HFFc6 (cell line): Measurements from ENCODE around the gene NSD1. TPM values are rescaled to one million over a fixed set of nuclear protein-coding genes. Genes with fewer than 3 reads are reported as not detected.

Experiments used
- DNase-seq: peaks from one replicate; pipeline ENCODE4 v3.0.0-alpha.2; 2018
- H3K27ac Mint-ChIP-seq: 2 replicates; pipeline ENCODE4 v1.8.0; 2020; ENCODE audit warnings: mild to moderate bottlenecking, mixed read lengths
- H3K27me3 Mint-ChIP-seq: 2 replicates; pipeline ENCODE4 v1.8.0; 2021; ENCODE audit warnings: mild to moderate bottlenecking, moderate library complexity, mixed read lengths; ENCODE audit not compliant: insufficient read depth
- H3K36me3 Mint-ChIP-seq: 2 replicates; pipeline ENCODE4 v1.8.0; 2021; ENCODE audit warnings: low read depth, mixed read lengths
- H3K4me1 Mint-ChIP-seq: 2 replicates; pipeline ENCODE4 v1.8.0; 2020; ENCODE audit warnings: low read depth, mixed read lengths
- H3K4me3 Mint-ChIP-seq: 2 replicates; pipeline ENCODE4 v1.8.0; 2020; ENCODE audit warnings: mild to moderate bottlenecking, moderate library complexity, mixed read lengths
- H3K9me3 Mint-ChIP-seq: 2 replicates; pipeline ENCODE4 v1.8.0; 2020; ENCODE audit warnings: mild to moderate bottlenecking, mixed read lengths
- total RNA-seq, 6 experiments: library from RNA; stranded (reverse); fragmentation: NEBNext Ultra II Directional; extraction: Animal tissue kit (Norgen Biotek cat#: 25700); gene quantifications; 2 replicates in 1 of 6; 3 replicates in 5 of 6; pipeline ENCODE4 v1.2.3, GENCODE V29; 2021
- TF ChIP-seq, protein P1 (sequence below): fragments of 200-600 bp; sonication (generic); IDR thresholded peaks from 2 replicates; pipeline ENCODE4 v1.5.0; 2021; ENCODE audit warnings: antibody characterized with exemption, mild to moderate bottlenecking

The NSD1 gene
- total RNA-seq, 6 experiments from 2014 or later, result 42.6 to 56.4 (median 48.4) TPM

DNA sequence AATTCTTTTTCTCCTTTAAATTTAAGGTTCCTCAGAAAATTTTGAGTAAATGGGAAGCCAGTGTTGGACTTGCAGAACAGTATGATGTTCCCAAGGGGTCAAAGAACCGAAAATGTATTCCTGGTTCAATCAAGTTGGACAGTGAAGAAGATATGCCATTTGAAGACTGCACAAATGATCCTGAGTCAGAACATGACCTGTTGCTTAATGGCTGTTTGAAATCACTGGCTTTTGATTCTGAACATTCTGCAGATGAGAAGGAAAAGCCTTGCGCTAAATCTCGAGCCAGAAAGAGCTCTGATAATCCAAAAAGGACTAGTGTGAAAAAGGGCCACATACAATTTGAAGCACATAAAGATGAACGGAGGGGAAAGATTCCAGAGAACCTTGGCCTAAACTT lies 76.0 kb downstream of the NSD1 start:
- TF ChIP-seq, protein P1, sequence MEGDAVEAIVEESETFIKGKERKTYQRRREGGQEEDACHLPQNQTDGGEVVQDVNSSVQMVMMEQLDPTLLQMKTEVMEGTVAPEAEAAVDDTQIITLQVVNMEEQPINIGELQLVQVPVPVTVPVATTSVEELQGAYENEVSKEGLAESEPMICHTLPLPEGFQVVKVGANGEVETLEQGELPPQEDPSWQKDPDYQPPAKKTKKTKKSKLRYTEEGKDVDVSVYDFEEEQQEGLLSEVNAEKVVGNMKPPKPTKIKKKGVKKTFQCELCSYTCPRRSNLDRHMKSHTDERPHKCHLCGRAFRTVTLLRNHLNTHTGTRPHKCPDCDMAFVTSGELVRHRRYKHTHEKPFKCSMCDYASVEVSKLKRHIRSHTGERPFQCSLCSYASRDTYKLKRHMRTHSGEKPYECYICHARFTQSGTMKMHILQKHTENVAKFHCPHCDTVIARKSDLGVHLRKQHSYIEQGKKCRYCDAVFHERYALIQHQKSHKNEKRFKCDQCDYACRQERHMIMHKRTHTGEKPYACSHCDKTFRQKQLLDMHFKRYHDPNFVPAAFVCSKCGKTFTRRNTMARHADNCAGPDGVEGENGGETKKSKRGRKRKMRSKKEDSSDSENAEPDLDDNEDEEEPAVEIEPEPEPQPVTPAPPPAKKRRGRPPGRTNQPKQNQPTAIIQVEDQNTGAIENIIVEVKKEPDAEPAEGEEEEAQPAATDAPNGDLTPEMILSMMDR, result no peak
- H3K27me3 Mint-ChIP-seq, result no peaks in the 10 kb centered on the region; the same call in none of the 2 replicates
- no peak for DNase-seq
- peaks cover 43% of the 10 kb centered on the region for H3K36me3 Mint-ChIP-seq
- H3K27ac Mint-ChIP-seq, result no peak overlapping the region
- no peak overlapping the region for H3K4me3 Mint-ChIP-seq
- H3K4me1 Mint-ChIP-seq, result no peaks in the 10 kb centered on the region
- H3K9me3 Mint-ChIP-seq, result no peaks in the 10 kb centered on the region

DNA sequence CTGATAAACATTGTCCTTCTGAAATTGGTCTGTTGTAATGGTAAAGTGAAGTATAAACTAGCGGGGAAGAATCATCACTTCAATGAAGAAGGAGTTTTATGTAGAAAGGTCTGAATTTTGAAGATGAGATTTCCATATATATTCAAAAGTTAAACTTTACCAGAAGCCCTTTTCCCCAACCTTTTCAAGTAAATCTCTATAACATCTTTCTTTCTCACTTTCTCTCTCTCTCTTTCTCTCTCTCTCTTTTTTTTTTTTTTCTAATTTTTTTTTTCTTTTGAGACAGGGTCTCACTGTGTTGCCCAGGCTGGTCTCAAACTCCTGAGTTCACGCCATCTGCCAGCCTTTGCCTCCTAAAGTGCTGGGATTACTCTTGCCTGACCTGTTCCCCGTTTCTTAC lies 78.7 kb downstream of the NSD1 start:
- H3K9me3 Mint-ChIP-seq, result no peaks in the 10 kb centered on the region
- no peaks in the 10 kb centered on the region; the same call in 1 of the 2 replicates for H3K27me3 Mint-ChIP-seq
- H3K27ac Mint-ChIP-seq, result no peak overlapping the region
- TF ChIP-seq, protein P1, result no peak
- H3K36me3 Mint-ChIP-seq, result peaks cover 38% of the 10 kb centered on the region
- no peaks in the 10 kb centered on the region for H3K4me1 Mint-ChIP-seq
- no peak overlapping the region for H3K4me3 Mint-ChIP-seq
- no peak for DNase-seq

DNA sequence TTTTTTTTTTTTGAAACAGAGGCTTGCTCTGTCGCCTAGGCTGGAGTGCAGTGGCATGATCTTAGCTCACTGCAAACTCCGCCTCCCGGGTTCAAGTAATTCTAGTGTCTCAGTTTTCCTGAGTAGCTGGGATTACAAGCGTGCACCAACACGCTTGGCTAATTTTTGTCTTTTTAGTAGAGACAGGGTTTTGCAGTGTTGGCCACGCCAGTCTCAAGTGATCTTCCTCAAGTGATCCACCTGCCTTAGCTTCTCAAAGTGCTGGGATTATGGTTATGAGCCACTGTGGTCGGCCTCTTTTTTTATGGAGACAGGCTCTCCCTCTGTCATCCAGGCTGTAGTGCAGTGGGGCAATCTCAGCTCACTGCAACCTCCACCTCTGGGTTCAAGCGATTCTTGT lies 87.0 kb downstream of the NSD1 start:
- no peaks in the 10 kb centered on the region for H3K4me1 Mint-ChIP-seq
- no peaks in the 10 kb centered on the region for H3K27me3 Mint-ChIP-seq
- no peaks in the 10 kb centered on the region for H3K9me3 Mint-ChIP-seq

DNA sequence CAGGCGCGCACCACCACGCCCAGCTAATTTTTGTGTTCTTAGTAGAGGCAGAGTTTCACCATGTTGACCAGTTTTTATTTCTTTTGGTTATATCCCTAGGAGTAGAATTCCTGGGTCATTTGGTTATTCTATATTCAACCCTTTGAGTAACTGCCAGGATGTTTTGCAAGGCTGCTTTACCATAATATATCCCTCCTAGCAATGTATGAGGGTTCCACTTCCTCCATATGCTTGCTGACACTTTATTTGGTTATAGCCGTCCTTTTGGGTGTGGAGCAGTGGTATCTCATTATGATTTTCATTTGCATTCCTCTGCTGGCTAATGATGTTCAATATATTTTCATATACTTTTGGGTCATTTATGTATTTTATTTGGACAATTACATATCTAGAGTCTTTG lies 88.7 kb downstream of the NSD1 start:
- no peak for DNase-seq
- Mint-ChIP-seq H3K27me3 (no peaks in the 10 kb centered on the region), H3K36me3 (peaks cover 20% of the 10 kb centered on the region; the same call in 1 of the 2 replicates), H3K27ac (no peak overlapping the region), H3K4me1 (peaks cover 6% of the 10 kb centered on the region), H3K9me3 (no peaks in the 10 kb centered on the region), H3K4me3 (no peak overlapping the region)
- TF ChIP-seq, protein P1, result no peak

More for the DNA sequence above, 87.0 kb downstream of the NSD1 start:
- H3K36me3 Mint-ChIP-seq, result peaks cover 13% of the 10 kb centered on the region; the same call in 1 of the 2 replicates
- no peak for DNase-seq
- H3K4me3 Mint-ChIP-seq, result no peak overlapping the region
- TF ChIP-seq, protein P1, result no peak
- H3K27ac Mint-ChIP-seq, result no peak overlapping the region

DNA sequence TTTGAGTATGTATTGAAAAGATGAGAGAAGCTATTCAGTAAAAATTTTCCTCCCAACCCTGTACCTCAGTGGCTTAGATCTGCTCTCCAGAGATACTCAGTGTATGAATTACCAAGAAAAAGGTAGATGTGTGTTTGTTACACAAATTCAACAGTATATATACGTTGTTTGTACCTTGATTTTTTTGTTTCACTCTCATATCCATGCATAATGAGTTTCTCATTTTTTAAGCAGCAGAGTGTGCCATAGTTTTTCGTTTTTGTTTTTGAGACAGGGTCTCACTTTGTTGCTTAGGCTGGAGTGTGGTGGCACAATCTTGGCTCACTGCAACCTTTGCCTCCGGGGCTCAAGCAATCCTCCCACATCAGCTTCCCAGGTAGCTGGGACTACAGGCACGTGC lies 92.2 kb downstream of the NSD1 start:
- no peak overlapping the region for H3K27ac Mint-ChIP-seq
- H3K27me3 Mint-ChIP-seq, result no peaks in the 10 kb centered on the region
- DNase-seq, result no peak

More for the DNA sequence above, 92.2 kb downstream of the NSD1 start:
- TF ChIP-seq, protein P1, result no peak
- Mint-ChIP-seq H3K36me3 (peaks cover 24% of the 10 kb centered on the region), H3K4me1 (peaks cover 11% of the 10 kb centered on the region), H3K4me3 (no peak overlapping the region), H3K9me3 (no peaks in the 10 kb centered on the region)
